ENCODE measurements around the gene BTBD16. TPM values are rescaled to one million over a fixed set of nuclear protein-coding genes. Genes with fewer than 3 reads are reported as not detected.

BTBD16 gene
- total RNA-seq, 1 experiment from 2014 or later, result not detected

DNA sequence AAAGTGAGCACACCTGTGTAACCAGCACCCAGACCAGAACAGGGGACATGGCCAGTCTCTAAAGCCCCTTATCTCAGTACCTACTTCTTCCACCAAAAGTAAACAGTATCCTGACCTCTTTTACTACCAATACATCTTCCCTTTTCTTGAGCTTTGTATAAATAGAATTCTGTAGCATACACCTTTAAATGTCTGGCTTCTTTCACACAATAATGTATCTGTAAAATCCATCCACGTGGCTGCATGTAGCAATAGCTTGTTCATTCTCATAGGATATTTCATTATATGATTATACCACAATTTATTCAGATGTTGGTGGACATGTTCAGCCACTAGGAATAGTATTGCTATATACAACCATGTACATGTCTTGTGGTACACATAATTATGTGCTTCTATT lies 40.6 kb downstream of the BTBD16 start:
- Histone ChIP-seq H3K9me3 (ENCODE audit: control insufficient read depth, low read depth, low read length) (no peaks in the 10 kb centered on the region), H2AFZ (ENCODE audit: low read length) (no peak overlapping the region), H3K4me2 (ENCODE audit: insufficient read depth, insufficient read length, low read length) (no peak overlapping the region), H4K91ac (ENCODE audit: insufficient read length, low read depth, low read length) (no peak overlapping the region), H3T11ph (ENCODE audit: low read length) (no peak overlapping the region), H3K27me3 (ENCODE audit: insufficient read depth, low read length) (no peaks in the 10 kb centered on the region), H2BK5ac (ENCODE audit: insufficient read length, low read length) (no peak overlapping the region), H2BK15ac (ENCODE audit: low read depth, low read length) (no peak overlapping the region), H3K14ac (ENCODE audit: insufficient read depth, low read length) (no peak overlapping the region), H4K20me1 (ENCODE audit: control insufficient read depth, insufficient read depth, insufficient read length) (no peaks in the 10 kb centered on the region), H3K23ac (ENCODE audit: insufficient read length, low read depth, low read length) (no peak overlapping the region), H3K4me1 (ENCODE audit: insufficient read depth, low read length) (no peaks in the 10 kb centered on the region; the same call in 1 of the 2 replicates), H2AK5ac (ENCODE audit: insufficient read length, low read length) (no peak overlapping the region), H4K5ac (ENCODE audit: insufficient read length, low read depth, low read length) (no peak overlapping the region), H3K18ac (ENCODE audit: insufficient read length, low read depth, low read length) (no peak overlapping the region), H4K8ac (replicated peaks; ENCODE audit: insufficient read length, low read depth, low read length) (no peak overlapping the region), H2BK120ac (ENCODE audit: low read depth, low read length, poor library complexity, severe bottlenecking) (no peak overlapping the region), H3K27ac (ENCODE audit: insufficient read length, low read depth, low read length) (no peak overlapping the region), H3K4ac (ENCODE audit: low read depth, low read length) (no peak overlapping the region), H3K56ac (ENCODE audit: insufficient read length, low read depth, low read length) (no peak overlapping the region), H2BK20ac (ENCODE audit: low read depth, low read length, poor library complexity, severe bottlenecking) (no peak overlapping the region), H3K79me2 (ENCODE audit: insufficient read depth, low read length) (no peaks in the 10 kb centered on the region), H2BK12ac (ENCODE audit: insufficient read length, low read depth, low read length) (no peak overlapping the region), H3K9ac (ENCODE audit: extremely low read depth, insufficient read length, low read length) (no peak overlapping the region), H3K23me2 (ENCODE audit: insufficient read length, low read depth, low read length, poor library complexity, severe bottlenecking) (no peaks in the 10 kb centered on the region), H3K79me1 (ENCODE audit: insufficient read depth, low read depth, low read length, poor library complexity, severe bottlenecking) (no peaks in the 10 kb centered on the region)
- Mint-ChIP-seq H3K27me3 (ENCODE audit: low read depth) (no peaks in the 10 kb centered on the region), H3K27ac (no peak overlapping the region), H3K4me3 (no peak overlapping the region), H3K9me3 (no peaks in the 10 kb centered on the region), H3K36me3 (ENCODE audit: insufficient read depth in 1 of 3, low read depth in 3 of 3) (no peaks in the 10 kb centered on the region), H3K4me1 (peaks cover 14 to 15% of the 10 kb centered on the region in 2 experiments)
- WGBS (ENCODE audit: extremely low coverage, insufficient read length, low lambda C conversion rate), result no CpG with 5 or more reads among the region's 1 CpG
- TF ChIP-seq, protein P1, sequence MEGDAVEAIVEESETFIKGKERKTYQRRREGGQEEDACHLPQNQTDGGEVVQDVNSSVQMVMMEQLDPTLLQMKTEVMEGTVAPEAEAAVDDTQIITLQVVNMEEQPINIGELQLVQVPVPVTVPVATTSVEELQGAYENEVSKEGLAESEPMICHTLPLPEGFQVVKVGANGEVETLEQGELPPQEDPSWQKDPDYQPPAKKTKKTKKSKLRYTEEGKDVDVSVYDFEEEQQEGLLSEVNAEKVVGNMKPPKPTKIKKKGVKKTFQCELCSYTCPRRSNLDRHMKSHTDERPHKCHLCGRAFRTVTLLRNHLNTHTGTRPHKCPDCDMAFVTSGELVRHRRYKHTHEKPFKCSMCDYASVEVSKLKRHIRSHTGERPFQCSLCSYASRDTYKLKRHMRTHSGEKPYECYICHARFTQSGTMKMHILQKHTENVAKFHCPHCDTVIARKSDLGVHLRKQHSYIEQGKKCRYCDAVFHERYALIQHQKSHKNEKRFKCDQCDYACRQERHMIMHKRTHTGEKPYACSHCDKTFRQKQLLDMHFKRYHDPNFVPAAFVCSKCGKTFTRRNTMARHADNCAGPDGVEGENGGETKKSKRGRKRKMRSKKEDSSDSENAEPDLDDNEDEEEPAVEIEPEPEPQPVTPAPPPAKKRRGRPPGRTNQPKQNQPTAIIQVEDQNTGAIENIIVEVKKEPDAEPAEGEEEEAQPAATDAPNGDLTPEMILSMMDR (conservative IDR thresholded peaks at IDR 0.05), result no peak
- no peak for DNase-seq
